DOHH2 (cell line): Measurements from ENCODE around the gene SH3BGRL2.
"Not testable (repeated sequence)": the region's sequence is repeated elsewhere in the genome, so short reads cannot be mapped to it uniquely, and the experiment has no call there.

Source experiments
- H3F3A ChIP-seq: fragments of 200-600 bp; sonication (generic), shearing (Covaris generic); 2 replicates; pipeline ENCODE4 v1.6.0; 2016; ENCODE audit warnings: antibody characterized with exemption, mild to moderate bottlenecking; ENCODE audit not compliant: control insufficient read depth, insufficient read depth
- H3K27ac ChIP-seq: fragments of 200-600 bp; sonication (generic); 2 replicates; pipeline ENCODE4 v1.5.1; 2014; ENCODE audit warnings: low read depth, mild to moderate bottlenecking, low read length, moderate library complexity
- H3K27me3 ChIP-seq: fragments of 200-600 bp; sonication (generic); 2 replicates; pipeline ENCODE4 v1.6.1; 2014; ENCODE audit warnings: mild to moderate bottlenecking, low read length, mixed read lengths; ENCODE audit not compliant: control insufficient read depth
- H3K36me3 ChIP-seq: fragments of 200-600 bp; sonication (generic); 2 replicates; pipeline ENCODE4 v1.6.1; 2014; ENCODE audit warnings: mild to moderate bottlenecking, low read length, moderate library complexity, mixed read lengths; ENCODE audit not compliant: control insufficient read depth
- H3K4me1 ChIP-seq: fragments of 200-600 bp; sonication (generic); 2 replicates; pipeline ENCODE4 v1.6.1; 2014; ENCODE audit warnings: mild to moderate bottlenecking, low read length, mixed read lengths; ENCODE audit not compliant: control insufficient read depth
- H3K4me2 ChIP-seq: fragments of 200-600 bp; sonication (generic); 2 replicates; pipeline ENCODE4 v1.6.0; 2014; ENCODE audit warnings: mild to moderate bottlenecking, low read length, moderate library complexity
- H3K4me3 ChIP-seq: fragments of 200-600 bp; sonication (generic); 2 replicates; pipeline ENCODE4 v1.5.1; 2014; ENCODE audit warnings: mild to moderate bottlenecking, low read length, mixed read lengths
- H3K79me2 ChIP-seq: fragments of 200-600 bp; sonication (generic); 2 replicates; pipeline ENCODE4 v1.6.1; 2014; ENCODE audit warnings: mild to moderate bottlenecking, low read length, mixed read lengths; ENCODE audit not compliant: control insufficient read depth
- H3K9me2 ChIP-seq: fragments of 200-600 bp; sonication (generic); replicated peaks from 2 replicates; pipeline ENCODE4 v1.6.1; 2014; ENCODE audit warnings: mild to moderate bottlenecking, low read length, mixed read lengths; ENCODE audit not compliant: control insufficient read depth
- H3K9me3 ChIP-seq: fragments of 200-600 bp; sonication (generic); 2 replicates; pipeline ENCODE4 v1.6.1; 2014; ENCODE audit warnings: antibody characterized with exemption, low read length, mixed read lengths; ENCODE audit not compliant: control insufficient read depth, insufficient read depth
- H4K20me1 ChIP-seq: fragments of 200-600 bp; sonication (generic); 2 replicates; pipeline ENCODE4 v1.6.0; 2014; ENCODE audit warnings: low read depth, mild to moderate bottlenecking, antibody characterized with exemption, low read length, moderate library complexity; ENCODE audit not compliant: control insufficient read depth, insufficient read depth
- EZH2phosphoT487 ChIP-seq: fragments of 200-600 bp; sonication (generic); IDR thresholded peaks from 2 replicates; pipeline ENCODE4 v1.6.1; 2017; ENCODE audit warnings: borderline replicate concordance, mild to moderate bottlenecking, antibody characterized with exemption, low read length, moderate library complexity, mixed read lengths
- TF ChIP-seq, protein P1 (sequence below): fragments of 200-600 bp; sonication (generic); IDR thresholded peaks from one replicate; pipeline ENCODE4 v1.5.1; 2014; ENCODE audit warnings: antibody characterized with exemption, mild to moderate bottlenecking, low read depth, low read length; ENCODE audit not compliant: poor library complexity, severe bottlenecking

SH3BGRL2 gene

GRCh38 chr6:79742030-79742429 lies 110.9 kb downstream of the SH3BGRL2 start:
- Histone ChIP-seq H4K20me1 (no peaks in the 10 kb centered on the region), H3K36me3 (no peaks in the 10 kb centered on the region), H3K4me2 (no peak overlapping the region), H3K79me2 (no peaks in the 10 kb centered on the region), H3K4me1 (no peaks in the 10 kb centered on the region), H3K27me3 (no peaks in the 10 kb centered on the region), H3F3A (no peaks in the 10 kb centered on the region), H3K4me3 (no peak overlapping the region), H3K27ac (no peak overlapping the region), H3K9me2 (no peaks in the 10 kb centered on the region), H3K9me3 (no peaks in the 10 kb centered on the region)
- TF ChIP-seq, protein P1, sequence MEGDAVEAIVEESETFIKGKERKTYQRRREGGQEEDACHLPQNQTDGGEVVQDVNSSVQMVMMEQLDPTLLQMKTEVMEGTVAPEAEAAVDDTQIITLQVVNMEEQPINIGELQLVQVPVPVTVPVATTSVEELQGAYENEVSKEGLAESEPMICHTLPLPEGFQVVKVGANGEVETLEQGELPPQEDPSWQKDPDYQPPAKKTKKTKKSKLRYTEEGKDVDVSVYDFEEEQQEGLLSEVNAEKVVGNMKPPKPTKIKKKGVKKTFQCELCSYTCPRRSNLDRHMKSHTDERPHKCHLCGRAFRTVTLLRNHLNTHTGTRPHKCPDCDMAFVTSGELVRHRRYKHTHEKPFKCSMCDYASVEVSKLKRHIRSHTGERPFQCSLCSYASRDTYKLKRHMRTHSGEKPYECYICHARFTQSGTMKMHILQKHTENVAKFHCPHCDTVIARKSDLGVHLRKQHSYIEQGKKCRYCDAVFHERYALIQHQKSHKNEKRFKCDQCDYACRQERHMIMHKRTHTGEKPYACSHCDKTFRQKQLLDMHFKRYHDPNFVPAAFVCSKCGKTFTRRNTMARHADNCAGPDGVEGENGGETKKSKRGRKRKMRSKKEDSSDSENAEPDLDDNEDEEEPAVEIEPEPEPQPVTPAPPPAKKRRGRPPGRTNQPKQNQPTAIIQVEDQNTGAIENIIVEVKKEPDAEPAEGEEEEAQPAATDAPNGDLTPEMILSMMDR: no peak
- no peak for TF ChIP-seq EZH2phosphoT487

DNA sequence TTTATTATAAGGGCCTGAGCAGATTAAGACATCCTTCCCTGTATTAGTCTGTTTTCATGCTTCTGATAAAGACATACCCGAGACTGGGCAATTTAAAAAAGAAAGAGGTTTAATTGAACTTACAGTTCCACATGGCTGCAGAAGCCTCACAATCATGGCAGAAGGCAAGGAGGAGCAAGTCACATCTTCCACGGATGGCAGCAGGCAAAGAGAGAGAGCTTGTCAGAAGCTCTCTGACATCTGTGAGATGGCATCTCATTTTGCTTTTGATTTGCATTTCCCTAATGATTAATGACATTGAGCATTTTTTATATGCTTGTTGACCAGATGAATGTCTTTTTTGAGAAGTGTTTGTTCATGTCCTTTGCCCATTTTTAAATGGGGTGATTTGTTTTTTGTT lies 114.2 kb downstream of the SH3BGRL2 start:
- H3F3A ChIP-seq, H3K4me1 ChIP-seq, H3K36me3 ChIP-seq, H4K20me1 ChIP-seq, H3K79me2 ChIP-seq, H3K9me3 ChIP-seq, H3K27me3 ChIP-seq, H3K27ac ChIP-seq, H3K4me3 ChIP-seq, H3K4me2 ChIP-seq, H3K9me2 ChIP-seq: not testable (repeated sequence)

- H3K4me3 ChIP-seq, H3K9me2 ChIP-seq, H3K4me1 ChIP-seq: not testable (repeated sequence)
Observed at GRCh38 chr6:79746325-79746724, 115.2 kb downstream of the SH3BGRL2 start.

DNA sequence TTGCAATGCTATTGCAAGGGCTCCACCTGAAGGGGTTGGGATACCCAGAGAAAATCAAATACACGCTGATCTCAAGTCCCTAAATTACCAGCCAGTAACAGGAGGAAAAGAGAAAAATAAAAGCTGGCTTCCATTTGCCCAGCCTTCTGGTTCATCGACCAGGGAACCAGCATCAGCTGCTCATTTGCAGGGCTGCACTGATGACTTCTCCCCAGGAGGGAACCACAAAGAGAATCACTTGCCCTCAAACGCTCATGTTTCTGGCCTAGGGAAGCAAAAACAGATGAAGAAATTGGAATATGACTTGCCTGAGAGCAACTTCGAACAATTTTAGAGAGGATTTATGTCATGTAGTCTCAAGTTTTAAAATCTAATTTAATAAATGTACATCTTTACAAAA lies 119.7 kb downstream of the SH3BGRL2 start:
- Histone ChIP-seq H3F3A (no peaks in the 10 kb centered on the region), H3K9me3 (no peaks in the 10 kb centered on the region), H4K20me1 (no peaks in the 10 kb centered on the region), H3K4me2 (no peak overlapping the region), H3K9me2 (no peaks in the 10 kb centered on the region; the same call in 1 of the 2 replicates), H3K4me3 (no peak overlapping the region), H3K79me2 (no peaks in the 10 kb centered on the region), H3K27ac (no peak overlapping the region), H3K4me1 (no peaks in the 10 kb centered on the region), H3K27me3 (no peaks in the 10 kb centered on the region), H3K36me3 (no peaks in the 10 kb centered on the region)
- TF ChIP-seq, protein P1: no peak
- no peak for TF ChIP-seq EZH2phosphoT487

More at GRCh38 chr6:79746325-79746724, 115.2 kb downstream of the SH3BGRL2 start:
- H4K20me1 ChIP-seq, H3K36me3 ChIP-seq, H3K27me3 ChIP-seq, H3K79me2 ChIP-seq, H3K9me3 ChIP-seq, H3F3A ChIP-seq, H3K4me2 ChIP-seq, H3K27ac ChIP-seq: not testable (repeated sequence)
